WERI-Rb-1 (cell line): Measurements from ENCODE around the gene PSMD1.
"Not testable (repeated sequence)": the region's sequence is repeated elsewhere in the genome, so short reads cannot be mapped to it uniquely, and the experiment has no call there.

Source experiments
- DNase-seq: peaks from one replicate; pipeline ENCODE4 v3.0.0-alpha.2; 2020
- H3K27ac ChIP-seq: fragments of 250-450 bp; sonication (Bioruptor Pico); 2 replicates; pipeline ENCODE4 v1.5.1; 2020; ENCODE audit warnings: mild to moderate bottlenecking, moderate library complexity
- H3K27me3 ChIP-seq: fragments of 250-450 bp; sonication (Bioruptor Pico); 2 replicates; pipeline ENCODE4 v1.5.1; 2021; ENCODE audit warnings: mild to moderate bottlenecking, low read depth, moderate library complexity; ENCODE audit not compliant: insufficient read depth, severe bottlenecking
- H3K36me3 ChIP-seq: fragments of 250-450 bp; sonication (Bioruptor Pico); 2 replicates; pipeline ENCODE4 v1.5.1; 2020; ENCODE audit warnings: mild to moderate bottlenecking, moderate library complexity
- H3K4me3 ChIP-seq: 2 replicates; pipeline ENCODE4 v1.5.1; 2011; ENCODE audit warnings: low read depth, mild to moderate bottlenecking, control low read depth, low read length
- H3K9me3 ChIP-seq: fragments of 250-450 bp; sonication (Bioruptor Pico); 2 replicates; pipeline ENCODE4 v1.5.1; 2021; ENCODE audit warnings: mild to moderate bottlenecking, moderate library complexity; ENCODE audit not compliant: severe bottlenecking
- CTCF ChIP-seq: IDR thresholded peaks from 2 replicates; pipeline ENCODE4 v1.5.1; 2011; ENCODE audit warnings: low read depth, mild to moderate bottlenecking, control low read depth, inconsistent platforms, low read length

Gene PSMD1

GRCh38 chr2:231177156-231178025, 120.7 kb downstream of the PSMD1 start:
- DNase-seq = no peak
- TF ChIP-seq CTCF = no peak
- H3K27me3 ChIP-seq = no peaks in the 10 kb centered on the region
- H3K36me3 ChIP-seq = peaks cover 18% of the 10 kb centered on the region
- no peaks in the 10 kb centered on the region for H3K9me3 ChIP-seq
- no peak overlapping the region for H3K27ac ChIP-seq
- no peak overlapping the region for H3K4me3 ChIP-seq

DNA sequence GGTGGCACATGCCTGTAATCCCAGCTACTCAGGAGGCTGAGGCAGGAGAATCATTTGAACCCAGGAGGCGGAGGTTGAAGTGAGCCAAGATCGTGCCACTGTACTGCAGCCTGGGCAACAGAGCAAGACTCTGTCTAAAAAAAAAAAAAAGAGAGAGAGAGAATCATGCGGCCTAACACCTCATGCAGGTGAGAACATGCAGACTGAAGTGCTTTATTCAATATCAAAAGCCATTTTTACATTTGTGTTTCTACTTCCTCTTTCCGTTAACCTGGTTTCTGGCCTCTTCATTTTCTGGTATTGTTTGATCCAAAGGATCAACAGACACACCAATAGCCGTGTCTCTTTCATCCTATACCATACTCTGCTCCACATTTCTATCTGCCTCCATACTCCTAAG, 122.1 kb downstream of the PSMD1 start:
- not testable (repeated sequence) for H3K27ac ChIP-seq
- H3K36me3 ChIP-seq = peaks cover 12% of the 10 kb centered on the region

DNA sequence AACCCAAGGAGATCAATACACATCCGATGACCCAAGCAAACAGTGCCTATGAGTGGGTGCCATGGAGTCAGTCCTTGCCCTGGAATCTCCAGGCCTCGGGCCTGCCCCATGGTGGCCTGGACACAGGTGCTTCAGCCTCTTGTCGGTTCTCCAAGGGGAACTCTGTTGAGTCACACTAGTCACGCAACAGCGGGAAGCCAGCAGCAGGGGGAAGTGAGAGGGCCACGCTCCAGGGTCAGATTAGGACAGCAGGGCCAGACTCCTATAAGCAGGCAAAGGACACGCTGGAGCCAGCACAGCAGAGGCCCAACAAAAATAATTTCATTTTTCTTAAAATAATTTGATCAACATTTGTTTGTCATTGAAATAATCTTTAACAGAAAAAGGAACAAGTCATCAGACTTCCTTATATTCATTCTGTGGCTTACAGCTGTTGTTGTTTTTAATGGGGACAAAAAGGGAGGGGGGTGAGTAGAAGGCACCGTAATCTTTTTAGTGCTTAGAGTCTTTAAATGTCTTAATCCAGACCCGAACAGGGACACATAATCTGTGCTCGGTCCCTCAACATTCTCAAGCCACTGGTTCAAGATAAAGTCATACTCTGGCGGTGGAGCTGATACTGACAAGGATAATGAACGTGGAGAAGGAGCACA, 125.3 kb downstream of the PSMD1 start:
- Histone ChIP-seq H3K9me3 (no peaks in the 10 kb centered on the region), H3K27ac (peak overlapping the region; percentile 23), H3K36me3 (no peaks in the 10 kb centered on the region), H3K27me3 (no peaks in the 10 kb centered on the region), H3K4me3 (no peak overlapping the region; the same call in 1 of the 2 replicates)
- DNase-seq = peak; percentile 89
- no peak for TF ChIP-seq CTCF

More for the DNA sequence above, 122.1 kb downstream of the PSMD1 start:
- H3K4me3 ChIP-seq, H3K9me3 ChIP-seq, DNase-seq, H3K27me3 ChIP-seq: not testable (repeated sequence)

GRCh38 chr2:231182513-231182899, 125.8 kb downstream of the PSMD1 start:
- Histone ChIP-seq H3K27me3 (no peaks in the 10 kb centered on the region), H3K27ac (peak overlapping the region; percentile 23), H3K9me3 (no peaks in the 10 kb centered on the region), H3K36me3 (no peaks in the 10 kb centered on the region), H3K4me3 (no peak overlapping the region; the same call in 1 of the 2 replicates)
- TF ChIP-seq CTCF = no peak
- no peak for DNase-seq

DNA sequence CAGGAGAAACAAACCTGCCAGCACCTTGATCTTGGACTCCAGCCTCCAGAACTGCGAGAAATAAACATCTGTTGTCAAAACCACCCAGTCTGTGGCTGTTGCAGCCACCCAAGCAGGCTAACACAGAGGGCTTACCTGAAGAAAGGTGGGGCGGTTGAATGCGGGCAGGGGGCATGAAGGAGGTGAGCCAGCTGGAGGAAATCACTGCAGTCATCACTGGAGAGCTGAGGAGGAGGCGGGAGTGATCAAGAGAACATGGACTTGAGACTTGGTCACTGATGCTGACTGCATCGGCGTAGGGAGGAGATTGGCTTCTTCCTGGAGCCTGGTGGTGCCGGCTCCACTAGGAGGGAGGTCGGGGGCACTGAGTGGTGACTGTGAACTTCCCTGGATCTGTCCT, 127.2 kb downstream of the PSMD1 start:
- Histone ChIP-seq H3K9me3 (no peaks in the 10 kb centered on the region), H3K4me3 (no peak overlapping the region), H3K36me3 (no peaks in the 10 kb centered on the region), H3K27ac (no peak overlapping the region), H3K27me3 (no peaks in the 10 kb centered on the region)
- TF ChIP-seq CTCF = no peak
- no peak for DNase-seq

DNA sequence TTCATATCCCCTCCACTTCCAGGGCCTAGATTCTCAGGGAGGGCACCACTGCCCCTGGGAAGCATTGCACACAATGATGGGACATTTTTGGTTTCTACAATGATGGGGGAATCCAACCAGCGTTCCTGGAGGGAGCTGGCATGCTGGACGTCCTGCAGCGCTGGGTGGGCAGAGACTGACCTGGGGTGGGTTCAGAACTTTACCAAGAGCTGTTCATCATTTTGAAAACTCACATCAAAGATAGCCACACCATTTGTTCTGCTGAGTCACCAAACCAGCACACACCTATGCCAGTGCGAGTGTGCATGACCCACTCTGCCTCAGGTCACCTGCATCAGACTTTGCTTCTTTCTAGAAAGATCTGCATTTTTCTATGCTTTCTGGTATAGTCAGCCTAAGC, 127.7 kb downstream of the PSMD1 start:
- H3K27me3 ChIP-seq = no peaks in the 10 kb centered on the region
- no peaks in the 10 kb centered on the region for H3K9me3 ChIP-seq
- DNase-seq = no peak
- no peaks in the 10 kb centered on the region for H3K36me3 ChIP-seq
- H3K27ac ChIP-seq = no peak overlapping the region
- no peak for TF ChIP-seq CTCF
- no peak overlapping the region for H3K4me3 ChIP-seq
